HG02943 (cell line): ENCODE data around the gene FAM120B.
"Not testable (repeated sequence)": the region's sequence is repeated elsewhere in the genome, so short reads cannot be mapped to it uniquely, and the experiment has no call there.

ENCODE experiments used
- ATAC-seq: cut with Tn5 transposase; IDR thresholded peaks from one replicate; pipeline ENCODE4 v1.9.1; 2021; ENCODE audit warnings: mild to moderate bottlenecking, low read depth, moderate library complexity; ENCODE audit not compliant: unreplicated experiment

FAM120B gene

DNA sequence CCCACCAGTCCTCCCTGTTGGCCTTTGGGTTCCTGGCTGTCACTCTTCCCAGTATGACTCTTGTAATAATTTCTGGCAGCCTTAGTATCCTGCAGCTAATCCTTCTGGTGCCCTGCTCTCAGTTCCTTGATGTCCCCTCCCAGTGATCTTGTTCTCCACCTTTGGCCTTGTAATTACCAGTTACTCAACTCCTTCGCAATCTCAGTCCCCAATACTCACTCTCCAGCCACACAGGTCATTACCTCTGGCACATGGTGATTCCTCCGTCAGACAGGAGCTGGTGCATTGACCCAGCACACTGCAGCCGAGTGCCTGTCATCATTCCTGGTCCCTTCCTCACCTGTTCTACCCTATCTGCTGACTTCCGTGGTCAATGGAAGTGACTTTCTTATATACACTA lies 101.4 kb downstream of the FAM120B start:
- ATAC-seq: no peak

DNA sequence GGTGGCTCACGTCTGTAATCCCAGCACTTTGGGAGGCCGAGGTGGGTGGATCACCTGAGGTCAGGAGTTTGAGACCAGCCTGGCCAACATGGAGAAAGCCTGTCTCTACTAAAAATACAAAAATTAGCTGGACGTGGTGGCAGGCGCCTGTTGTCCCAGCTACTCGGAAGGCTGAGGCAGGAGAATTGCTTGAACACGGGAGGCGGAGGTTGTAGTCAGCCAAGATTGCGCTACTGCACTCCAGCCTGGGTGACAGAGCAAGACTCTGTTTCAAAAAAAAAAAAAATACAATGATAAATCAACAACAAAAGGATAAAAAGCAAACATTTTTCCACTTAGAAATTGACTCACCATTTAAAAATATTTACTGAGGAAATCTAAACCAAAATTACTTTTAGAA lies 103.2 kb downstream of the FAM120B start:
- not testable (repeated sequence) for ATAC-seq

DNA sequence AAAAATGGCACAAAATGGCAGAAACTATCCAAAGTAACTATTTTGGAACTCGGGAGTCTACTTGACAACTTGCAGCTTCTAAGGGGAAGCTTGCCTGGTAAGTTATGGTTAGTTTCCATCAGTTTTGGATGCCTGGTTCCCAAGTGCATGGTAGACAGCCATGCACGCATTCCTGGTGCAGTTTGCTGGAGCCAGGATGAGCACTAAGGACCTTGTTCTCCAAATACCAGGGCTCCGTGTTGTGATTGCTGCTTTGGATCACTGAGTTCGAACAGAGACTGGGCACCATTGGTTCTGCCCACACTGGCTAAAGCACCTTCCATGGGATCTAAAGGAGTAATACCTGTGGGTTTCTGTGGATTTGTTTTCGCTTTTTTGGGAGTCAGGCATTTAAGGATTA lies 103.7 kb downstream of the FAM120B start:
- no peak for ATAC-seq

DNA sequence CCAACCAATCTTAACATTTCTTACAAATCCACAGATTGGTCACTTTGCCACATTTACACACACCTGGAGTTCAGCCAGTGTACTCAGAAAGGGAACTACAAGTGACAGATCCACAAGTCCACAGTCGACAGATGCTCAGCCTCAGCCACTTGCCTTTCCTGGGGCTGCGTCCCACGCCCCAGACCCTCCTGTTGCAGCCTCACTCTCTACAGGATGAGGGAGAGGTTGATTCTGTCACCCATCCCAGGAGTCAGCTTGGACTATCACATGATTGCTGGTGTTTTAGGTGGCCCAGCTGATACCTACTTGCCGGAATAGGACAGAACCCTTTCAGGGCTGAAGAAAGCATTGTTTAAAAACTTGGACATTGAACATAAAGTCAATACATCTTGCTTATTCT lies 108.8 kb downstream of the FAM120B start:
- ATAC-seq: no peak

DNA sequence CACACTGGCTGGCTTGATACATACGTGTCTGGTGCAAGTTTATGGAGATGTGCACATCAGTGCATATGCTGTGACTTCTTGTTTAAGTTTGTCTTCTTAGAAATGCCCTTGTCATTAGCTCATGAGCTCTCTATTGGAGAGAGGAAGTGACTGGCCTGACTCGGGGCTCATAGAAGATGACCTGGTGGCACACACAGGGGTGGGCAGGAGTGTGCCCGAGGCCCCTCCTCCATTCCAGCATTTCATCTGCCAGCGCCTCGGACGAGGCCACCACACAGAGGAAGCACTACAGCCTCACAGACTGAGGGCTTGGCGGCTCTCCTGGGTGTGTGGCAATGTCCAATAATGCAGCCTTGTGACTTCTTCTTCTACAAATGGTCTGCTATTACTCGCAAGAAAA lies 109.7 kb downstream of the FAM120B start:
- no peak for ATAC-seq

DNA sequence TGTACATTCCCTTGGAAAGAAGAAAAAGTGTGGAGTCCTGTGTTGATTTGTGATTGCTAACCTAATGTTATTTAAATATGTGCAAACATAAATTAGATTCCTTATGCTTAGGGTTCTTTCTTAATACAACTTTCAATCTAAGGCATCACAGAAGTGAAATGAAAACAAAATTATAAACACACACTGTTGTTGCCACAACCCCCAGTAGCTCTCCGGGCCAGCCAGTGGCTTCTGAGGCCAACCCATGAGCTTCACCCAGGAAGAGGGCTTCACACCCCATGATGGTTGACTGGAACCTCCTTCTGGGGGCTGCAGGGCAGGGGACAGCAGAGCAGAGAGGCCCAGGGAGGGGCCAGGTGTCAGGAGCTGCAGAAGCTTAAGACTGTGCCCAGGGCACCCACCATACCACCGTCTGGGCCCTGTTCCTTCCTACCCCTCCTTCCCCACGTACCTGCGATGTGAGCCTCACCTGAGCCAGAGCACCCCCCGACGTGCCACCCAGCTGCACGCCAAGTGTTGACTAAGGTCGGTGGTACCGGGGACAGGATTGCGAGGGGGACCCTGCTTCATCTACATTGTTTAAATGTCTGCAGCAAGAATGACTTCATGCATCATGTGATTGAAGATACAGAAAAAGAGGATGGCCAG lies 110.5 kb downstream of the FAM120B start:
- no peak for ATAC-seq

DNA sequence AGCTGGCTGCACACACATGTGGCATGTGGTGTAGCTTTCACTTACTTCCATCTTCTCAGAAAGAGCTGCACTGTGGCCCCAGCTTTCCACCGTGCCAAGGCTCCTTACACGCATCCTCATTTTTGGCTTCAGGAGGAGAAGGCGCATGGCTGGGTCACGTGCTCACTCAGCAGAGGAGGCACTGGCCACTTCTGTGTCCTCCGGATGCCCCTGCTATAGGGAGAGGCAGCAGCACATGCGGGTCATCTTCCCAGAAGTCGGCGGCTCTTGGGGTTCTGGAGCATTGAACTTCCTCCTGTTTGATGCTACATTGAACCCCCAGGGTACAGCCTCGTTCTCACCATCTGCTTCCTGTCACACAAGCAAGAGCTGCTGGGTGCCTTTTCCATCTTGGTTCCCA lies 111.3 kb downstream of the FAM120B start:
- ATAC-seq: no peak

DNA sequence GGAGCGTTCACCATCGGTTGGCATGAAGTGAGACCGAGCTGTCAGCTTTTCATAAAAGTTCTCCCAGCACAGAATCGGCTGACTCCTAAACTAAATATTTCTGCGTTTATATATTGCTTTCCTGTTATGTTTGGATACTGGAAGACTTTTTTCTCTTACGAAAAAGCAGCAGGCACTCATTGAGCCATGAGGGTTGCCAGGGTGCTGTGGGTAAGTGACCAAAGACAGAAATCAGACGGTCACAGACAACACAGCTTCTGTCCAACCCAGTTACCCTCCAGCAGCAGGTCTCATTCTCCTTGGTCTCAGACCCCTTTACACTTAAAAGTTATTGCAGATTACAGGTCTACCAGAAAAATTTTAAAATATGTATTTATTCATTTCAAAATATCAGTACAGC lies 113.7 kb downstream of the FAM120B start:
- no peak for ATAC-seq

DNA sequence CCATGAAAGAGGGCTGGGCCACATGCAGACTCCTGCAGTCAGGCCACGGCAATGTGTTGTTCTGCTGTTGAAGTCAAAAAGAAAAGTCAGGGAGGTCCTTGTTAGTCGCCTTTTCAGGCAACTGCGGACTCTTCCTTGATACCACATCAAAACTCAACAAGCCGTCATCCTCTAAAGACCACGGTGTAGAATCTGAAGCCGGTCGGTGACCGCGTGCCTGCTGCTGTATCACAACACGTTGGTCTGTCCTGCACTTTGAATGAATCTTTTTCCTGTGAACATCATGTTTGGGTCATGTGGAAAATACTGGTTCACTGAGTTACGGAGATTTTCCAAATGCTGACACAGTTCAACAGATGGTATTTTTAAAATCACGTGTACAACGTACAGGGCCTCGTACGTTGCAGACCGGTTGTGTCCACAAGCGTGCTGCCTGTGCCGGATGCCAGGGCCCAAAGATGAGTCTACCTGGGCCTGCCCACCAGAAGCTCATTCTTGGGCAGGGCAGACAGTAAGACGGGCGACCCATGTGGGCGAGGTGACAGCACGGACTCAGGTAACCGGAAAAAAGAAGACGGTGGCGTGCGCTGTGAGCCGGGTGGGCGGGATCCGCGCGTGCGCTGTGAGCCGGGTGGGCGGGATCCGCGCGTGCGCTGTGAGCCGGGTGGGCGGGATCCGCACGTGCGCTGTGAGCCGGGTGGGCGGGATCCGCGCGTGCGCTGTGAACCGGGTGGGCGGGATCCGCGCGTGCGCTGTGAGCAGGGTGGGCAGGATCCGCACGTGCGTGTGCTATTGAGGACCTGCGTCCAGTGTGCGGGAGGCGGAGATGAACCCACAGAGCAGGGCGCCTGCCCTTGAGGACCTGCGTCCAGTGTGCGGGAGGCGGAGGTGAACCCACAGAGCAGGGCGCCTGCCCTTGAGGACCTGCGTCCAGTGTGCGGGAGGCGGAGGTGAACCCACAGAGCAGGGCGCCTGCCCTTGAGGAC lies 114.5 kb downstream of the FAM120B start:
- no peak for ATAC-seq

DNA sequence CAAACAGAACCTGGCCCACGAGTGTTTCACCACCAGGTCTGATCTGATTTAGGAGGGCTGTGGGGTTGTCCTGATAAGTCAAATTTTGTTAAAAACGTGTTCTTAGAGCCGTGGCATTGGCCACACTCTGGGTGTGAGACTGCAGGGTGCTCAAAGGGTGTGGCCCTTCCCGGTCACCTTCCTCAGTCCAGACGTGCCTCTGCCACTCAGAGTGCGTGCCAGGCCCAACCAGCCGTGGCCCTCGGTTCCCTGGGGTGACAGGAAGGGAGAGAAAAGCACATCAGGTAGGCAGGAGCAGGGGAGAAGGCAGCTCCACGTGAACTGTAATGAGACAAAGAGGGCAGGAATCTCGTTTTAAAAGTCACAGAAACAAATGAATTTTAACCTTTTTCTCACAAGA lies 115.4 kb downstream of the FAM120B start:
- ATAC-seq: no peak

DNA sequence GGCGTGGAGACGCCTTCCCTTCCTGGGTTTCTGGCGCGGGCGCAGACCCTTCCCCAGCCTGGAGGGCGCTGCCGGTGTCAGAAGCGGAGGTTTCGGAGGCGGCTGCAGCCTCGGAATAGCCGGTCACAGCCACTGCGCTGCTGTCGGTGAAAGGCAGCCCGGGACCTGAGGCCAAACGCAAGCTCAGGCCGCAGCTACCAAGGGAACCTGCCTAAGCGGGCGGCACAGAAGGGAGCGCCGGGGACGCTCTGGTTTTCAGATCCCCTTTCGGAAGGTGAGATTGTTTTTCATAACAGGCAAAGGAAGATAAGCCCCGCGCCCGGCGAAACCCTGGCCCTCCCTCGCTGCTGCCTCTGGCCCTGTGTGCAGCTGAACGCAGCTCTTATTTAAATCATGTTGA lies 116.5 kb downstream of the FAM120B start:
- ATAC-seq: no peak

DNA sequence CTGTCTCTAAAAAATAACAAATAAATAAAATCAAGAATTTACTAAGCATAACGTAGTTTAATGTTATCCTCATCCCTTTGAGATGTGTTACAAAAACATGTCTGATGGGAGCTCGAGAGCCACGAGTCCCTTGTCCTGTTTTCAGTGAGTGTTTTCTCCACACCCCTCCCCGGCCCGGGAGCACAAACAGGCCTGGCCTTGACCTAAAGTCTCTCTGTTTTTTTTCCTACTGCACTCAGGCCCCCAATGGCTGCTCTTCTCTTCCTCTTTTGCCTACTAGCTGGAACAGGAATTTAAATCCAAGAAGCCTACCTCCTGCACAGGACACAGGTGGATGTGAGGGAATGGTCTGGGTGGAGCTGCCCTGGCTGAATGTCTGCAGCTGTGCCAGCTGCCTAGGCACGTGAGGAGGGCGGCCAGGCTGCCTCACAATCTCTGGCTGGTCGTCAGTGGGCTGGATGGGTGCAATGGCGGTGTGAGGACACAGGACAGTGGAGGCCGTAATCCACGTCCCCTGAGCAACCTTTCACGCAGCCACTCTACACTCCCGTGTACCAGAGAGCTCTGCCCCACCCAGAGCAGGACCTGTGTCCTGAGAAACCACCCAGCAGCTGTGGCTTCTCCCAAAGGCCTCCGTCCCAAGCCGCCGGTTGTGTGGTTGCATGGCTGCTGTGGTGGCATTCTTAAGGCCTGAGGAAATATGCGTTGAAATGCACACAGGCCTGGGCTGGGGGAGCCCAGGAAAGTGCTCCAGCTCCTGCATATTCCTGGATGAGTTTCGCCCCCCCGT lies 117.5 kb downstream of the FAM120B start:
- ATAC-seq: no peak

DNA sequence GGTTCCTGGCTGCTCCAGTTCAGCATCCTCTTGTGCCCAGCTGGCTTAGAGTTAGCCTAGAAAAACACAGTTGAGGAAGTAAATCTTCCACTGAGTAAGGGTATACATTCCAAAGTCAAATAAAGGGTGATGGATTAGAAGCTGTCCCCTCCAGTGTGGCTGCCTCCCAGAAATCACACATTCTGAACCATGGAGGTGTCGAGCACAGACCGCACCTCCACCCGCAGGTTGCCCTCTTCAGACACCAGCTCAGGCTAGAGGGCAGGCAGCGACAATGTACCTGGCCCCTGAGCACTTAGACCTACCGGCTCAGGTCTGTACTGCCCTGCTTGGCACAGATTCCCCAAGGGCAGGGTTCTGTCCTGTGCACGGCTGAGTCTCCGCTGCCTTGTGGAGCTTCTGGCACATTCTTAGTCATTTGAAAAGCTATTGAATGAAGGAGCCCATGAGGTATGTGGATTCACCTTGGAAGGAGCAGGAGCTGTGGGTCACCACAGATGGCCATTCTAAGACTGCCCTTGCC lies 118.1 kb downstream of the FAM120B start:
- ATAC-seq: no peak

DNA sequence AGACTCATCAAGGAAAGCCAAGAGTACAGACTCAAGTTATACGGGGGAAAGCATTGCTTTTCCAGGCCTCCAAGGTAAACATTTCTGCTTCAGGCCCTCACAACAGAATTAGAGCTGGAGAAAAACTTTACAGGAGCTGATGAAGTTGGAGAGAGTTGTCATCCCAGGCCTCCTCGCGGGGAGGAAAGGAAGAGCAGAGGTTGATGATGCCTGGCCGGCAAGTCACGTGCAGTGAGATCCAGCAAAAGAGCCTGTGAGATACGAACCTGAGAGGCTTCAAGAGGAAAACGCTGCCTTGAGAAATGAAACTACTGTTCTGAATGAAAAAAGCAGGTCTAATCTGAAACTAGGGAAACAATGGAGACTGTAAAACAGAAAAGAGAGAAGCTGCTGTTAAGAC lies 122.9 kb downstream of the FAM120B start:
- ATAC-seq: no peak

DNA sequence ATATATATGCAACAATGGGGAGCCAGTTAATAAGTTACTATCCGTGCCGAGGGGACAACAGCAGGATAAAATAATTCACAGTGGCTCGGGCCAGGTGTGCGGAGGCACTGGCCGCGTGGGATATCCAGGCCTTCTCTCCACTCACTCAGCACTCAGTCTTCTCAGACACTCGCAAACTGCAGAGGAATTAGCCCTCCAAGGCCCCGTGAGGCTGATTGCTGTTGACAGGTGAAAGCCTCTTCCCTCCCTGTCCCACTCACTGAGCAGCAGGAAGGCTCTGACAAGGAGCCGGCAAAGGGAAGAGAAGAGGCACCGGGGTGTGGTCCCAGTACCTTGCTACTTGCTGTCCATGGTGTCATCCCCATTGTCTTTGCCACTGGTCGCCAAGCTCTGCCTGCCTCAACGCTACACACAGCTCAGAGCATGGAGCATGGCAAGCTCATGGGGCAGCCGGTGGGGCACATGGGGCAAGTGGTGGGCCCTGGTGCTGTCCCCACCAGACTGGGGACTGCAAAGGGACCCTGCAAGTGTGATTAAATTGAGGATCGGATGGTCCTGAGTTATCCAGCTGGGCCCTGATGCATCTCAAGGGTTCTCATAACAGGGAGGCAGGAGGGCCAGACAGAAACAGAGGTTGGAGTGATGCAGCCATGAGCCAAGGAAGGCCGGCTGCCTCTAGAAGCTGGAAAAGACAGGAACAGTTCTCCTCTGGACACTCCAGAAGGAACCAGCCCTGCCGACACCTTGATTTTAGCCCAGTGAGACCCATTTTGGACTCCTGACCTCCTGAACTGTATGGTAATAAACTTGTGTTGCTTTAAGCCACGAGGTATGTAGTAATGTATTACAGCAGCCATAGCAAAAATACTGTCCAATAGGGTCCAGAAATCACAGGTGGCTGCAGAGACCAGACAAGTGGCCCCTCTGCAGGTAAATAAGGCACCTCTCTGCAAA lies 126.9 kb downstream of the FAM120B start:
- no peak for ATAC-seq

DNA sequence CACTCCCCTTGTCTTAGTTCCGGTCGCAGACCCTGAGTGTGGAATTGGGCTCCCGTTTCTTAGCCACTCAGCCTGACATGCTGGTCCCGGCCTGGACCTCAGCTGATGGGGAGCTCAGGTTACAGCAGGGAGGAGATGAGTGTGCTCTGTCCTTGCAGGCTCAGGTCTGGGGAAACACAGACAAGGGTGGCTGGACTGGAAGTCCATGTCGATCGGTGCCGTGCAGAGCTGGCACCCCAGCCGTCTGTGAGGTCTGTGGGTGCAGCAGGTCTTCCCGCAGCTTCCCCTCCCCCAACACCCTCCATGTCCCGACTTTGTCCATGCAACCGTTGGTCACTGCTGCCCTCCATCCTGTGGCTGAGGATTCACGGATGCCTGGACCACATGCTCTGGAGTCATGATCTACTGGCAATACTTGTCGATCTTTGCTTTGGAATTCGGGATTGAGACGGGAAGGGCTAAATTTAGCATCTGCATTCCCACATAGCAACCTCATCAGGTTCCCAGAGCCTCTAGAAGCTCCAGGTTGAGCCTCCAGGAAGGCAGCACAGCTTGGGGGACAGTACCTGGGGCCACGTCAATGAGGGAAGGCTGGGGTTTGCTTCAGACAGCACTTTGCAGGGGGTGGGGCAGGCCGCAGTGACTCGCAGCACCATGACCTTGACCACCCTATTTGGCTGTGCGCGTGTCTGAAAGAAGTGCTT lies 127.7 kb downstream of the FAM120B start:
- no peak for ATAC-seq

DNA sequence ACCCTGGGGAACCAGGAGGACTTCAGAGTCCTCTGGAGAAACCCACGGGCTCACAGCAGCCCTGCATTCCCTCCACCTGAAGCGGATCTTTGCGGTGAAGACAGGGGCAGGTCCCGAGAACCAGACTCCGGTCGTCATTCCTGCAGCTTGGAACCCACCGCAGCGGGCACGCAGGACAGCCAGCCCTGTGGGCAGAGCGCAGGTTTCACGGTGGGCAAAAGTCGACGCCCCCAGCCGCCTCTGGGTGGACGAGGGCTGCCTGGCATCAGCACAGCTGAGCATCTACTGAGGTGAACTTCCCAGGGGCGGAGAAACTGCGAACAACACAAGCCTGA lies 128.2 kb downstream of the FAM120B start:
- no peak for ATAC-seq

DNA sequence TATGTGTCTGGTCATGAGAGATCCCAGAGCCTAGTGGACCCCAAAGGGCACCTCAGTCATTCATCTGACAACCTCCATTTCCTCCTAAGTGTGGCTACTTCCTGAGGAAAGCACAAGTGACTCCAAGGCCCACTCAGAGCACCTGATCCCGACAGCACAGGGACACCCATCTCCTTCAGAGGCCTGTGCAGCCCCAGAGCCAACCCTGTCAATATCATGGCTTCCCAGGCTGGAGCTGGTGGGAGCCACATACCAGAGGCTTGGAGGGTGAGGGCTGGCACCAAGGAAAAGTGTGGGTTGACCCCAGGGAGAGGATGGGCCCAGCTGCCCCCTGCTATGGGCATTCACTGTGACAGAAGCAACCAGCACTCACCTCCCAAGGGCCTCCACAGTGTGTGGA lies 129.2 kb downstream of the FAM120B start:
- ATAC-seq: no peak

DNA sequence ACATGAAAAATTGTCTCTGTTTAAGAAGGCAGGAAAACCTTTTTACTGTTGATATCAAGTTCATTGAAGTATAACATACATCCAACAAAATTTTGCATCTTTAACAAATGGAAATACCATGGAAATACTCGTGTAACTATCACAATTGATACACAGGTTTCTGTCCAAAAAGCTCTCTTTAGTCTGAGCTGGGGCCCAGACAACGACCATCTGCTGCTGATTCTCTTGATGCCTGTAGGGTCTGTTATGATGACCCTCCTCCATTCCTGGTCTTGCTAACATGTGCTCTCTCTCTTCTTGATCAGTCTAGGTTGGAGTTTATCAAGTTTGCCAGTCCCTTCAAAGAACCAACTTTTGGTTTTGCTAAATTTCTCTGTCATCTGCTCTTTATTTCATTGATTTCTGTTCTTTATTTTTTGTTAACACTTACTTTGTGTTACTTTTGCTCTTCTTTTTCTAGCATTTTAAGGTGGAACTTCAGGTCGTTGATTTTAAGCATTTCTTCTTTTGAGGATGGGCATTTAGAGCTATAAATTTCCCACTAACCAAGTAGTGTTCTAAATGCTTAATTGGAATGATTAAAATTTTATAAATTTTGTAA lies 129.8 kb downstream of the FAM120B start:
- ATAC-seq: no peak
